NCI-H187 (cell line): ENCODE data around the gene SCARB1.
A peak's percentile ranks its signal among the peaks of the same experiment; 100 is the strongest.

ENCODE experiments used
- DNase-seq, 2 experiments: peaks; one replicate each; lab custom pipeline; 2025; lab: John Stamatoyannopoulos, UW

SCARB1 gene

DNA sequence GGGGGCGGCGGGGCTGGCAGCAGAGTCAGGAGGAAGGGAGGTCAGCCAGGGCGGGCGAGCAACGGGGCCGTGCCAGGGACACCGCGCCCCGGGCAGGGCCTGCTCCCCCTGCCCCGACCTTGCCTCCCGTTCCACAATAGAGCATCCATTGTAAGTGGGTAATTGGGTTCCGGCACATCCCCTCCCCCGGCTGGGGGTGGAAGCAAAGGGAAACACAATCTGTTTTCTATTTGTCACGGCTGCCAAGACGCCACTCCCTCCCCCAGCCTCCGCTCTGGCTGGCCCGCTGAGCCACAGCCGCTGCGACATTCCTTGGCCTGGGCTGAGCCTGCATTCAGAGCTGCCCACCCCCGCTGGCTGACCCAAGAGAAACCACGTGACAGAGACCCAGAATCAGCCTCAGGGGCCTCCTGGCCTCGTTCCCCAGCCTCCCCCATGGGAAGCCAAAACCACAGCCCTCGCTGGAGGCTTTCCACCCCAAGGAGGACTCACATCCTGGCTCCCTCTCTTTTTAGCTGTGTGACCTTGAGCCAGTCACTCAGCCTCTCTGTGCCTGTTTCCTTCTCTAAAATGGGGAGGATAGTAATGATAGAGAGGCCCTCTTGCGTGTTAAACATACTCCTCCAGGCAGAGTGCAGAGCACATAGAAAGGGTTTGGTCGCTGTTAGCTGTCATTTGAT, 117.6 kb downstream of the SCARB1 start:
- peak; percentile 41 to 44 for DNase-seq

DNA sequence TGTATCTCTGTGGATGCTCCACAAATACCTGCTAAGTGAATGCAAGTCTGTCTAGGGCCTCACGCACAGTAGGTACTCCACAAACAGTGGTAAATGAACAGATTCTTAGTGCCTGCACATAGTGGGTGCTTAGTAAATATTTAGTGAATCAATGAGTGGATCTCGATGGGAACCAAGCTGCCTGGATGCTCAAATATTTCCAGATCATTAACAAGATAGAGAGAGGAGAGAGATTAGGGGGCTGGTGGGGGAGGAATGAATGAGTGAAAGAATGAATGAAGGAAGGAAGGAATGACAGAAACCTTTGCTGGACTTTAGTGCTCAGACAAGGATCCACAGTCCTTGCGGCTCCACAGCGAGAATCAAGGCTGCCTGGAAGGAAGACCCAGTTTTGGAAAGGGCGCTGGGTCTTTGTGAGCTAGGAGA, 118.2 kb downstream of the SCARB1 start:
- DNase-seq, result no peak

DNA sequence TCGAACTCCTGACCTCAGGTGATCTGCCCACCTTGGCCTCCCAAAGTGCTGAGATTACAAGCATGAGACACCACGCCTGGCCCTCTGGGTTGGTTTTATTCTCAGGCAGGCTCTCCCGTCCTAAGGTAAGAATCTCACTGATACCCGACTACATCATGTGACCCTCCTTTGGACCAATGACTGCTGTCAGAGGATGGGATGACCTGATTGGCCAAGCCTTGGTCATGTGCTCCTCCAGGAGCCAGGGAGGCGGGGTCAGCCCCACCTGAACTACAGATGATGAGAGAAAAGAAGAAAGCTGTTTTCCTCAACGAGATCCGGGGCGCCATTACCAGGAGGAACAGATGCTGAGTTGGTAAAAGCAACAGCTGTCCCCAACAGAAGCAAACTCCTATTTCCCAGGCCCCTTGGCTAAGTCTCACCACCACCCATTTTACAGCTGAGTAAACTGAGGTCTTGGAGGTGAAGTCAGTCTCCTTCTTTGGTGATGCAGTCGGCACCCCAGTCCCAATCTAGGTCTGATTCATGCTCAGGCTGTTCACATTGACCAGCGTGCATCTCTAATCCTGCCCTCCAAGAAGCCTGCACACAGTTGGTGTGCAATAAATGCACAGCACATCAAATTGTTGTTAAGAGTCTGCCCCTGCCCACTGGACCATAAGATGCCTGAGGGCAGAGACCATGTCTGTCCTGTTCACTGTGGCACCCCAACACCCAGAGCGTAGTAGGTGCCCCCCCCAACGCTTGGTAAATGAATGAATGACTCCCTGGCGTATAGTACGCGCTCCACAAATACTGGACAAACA, 118.8 kb downstream of the SCARB1 start:
- DNase-seq, result no peak

DNA sequence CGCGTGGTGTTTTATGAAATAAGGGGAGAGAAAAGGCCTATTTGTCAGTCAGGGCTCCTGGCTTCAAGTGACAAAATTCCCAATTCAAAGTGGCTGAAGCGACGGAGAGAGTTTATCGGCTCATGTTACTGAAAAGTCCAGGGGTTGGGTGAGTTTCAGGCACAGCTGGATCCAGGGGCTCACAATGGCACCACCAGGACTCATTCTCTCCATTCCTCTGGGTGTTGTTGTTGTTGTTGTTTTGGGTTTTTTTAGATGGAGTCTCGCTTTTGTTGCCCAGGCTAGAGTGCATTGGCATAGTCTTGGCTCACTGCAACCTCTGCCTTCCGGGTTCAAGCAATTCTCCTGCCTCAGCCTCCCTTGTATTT, 119.4 kb downstream of the SCARB1 start:
- DNase-seq, result no peak

DNA sequence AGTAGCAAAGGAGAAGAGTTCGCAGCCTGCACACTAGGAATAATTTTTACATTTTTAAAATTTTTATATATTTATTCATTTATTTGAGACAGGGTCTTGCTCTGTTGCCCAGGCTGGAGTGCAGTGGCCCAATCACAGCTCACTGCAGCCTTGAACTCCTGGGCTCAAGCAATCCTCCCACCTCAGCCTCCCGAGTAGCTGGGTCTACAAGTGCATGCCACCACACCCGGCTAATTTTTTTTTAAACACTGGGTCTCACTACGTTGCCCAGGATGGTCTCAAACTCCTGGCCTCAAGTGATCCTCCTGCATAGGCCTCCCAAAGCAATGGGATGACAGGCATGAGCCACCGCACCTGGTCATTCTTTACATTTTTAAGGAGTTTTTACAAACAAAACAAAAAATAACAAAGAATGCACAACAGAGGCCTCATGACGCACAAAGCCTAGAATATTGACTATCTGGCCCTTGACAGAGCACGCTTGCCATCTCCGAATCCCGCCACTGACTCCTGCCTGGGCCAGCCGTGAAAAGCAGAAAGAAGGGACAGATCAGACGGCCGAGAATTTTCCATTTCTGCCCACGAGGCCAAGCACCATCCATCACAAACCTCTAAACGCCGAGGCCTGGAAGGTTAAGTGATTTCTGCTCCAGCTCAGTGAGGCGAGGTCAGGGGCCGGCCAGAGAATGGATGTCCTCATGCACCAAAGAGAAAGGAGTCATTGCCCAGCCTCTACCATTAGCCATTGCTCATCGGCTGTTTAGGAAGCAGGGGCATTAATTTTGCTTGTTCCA, 120.0 kb downstream of the SCARB1 start:
- no peak for DNase-seq

DNA sequence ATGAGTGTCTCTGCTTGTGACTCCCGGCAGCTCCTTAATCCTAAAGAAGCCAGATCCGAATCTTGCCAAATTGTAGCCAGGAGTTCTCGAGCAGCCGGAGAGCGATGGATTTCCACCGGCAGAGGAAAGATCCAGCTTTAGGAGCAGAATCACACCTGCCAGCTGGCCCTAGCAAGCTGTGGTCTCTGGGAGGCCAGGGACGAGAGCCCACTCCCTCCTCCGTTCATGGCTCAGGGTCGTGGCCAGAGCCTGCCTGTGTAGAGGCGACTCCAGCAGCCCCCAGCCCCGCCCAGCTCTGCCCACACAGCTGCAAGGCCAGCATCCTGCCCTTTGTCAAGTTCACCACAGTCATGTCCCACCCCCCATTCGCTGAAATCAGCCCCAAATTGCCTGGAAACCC, 121.0 kb downstream of the SCARB1 start:
- no peak for DNase-seq

DNA sequence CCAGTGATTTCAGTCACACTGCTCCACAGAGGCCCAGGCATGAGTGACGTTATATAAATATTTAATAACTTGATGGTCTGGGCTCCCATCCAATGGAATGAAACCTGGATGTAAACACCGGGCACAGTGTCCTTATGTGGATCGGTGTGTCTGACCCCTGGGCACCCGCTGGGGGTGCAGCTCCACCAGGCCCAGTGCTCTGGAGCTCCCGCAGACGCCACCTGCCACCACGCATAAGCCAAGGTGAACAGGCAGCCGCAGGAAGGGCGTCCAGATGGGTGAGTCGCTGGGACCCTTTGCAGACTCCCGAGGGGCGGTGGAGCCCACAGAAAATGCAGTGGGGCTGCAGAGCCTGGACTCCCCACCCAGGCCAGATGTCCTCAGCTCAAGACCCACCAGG, 121.6 kb downstream of the SCARB1 start:
- no peak for DNase-seq

DNA sequence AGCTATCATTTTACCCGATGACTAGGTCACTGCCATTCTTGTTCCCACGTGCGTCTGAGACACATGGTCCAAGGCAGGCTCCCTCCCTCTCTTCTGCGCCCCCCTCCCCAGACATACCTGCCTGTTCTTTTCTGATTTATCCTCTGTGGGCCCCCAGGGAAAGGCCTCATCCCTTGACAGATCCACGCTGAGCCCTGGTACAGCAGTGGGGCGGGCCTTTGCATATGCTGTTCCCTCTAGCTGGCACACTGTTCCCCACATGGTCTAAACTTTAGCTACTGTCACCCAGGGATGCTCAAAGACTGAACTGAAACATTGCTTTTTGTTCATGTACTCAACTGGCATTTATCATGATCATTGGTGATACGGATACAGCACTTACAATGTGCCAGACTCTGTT, 122.5 kb downstream of the SCARB1 start:
- no peak for DNase-seq

DNA sequence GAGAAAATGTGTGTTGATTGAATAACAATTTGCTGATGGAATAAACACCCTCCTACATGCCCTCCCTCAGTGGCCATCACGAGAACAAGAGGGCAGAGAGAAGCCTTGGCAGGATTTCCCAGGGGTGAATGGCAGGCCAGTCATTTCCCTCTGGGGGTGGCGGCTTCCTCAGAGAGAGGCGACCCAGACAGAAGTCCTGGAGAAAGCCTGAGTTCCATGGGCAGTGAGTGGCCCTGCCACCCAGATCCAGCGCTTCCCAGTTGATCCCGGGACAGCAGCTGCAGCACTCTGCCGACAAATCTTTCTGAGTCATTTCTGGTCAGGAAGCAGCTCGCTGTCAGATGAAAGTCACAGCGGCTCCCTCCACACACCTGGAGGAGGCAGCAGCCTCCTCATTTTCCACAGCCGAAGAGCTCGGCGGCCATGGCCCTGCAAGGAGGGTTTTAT, 123.0 kb downstream of the SCARB1 start:
- no peak for DNase-seq

DNA sequence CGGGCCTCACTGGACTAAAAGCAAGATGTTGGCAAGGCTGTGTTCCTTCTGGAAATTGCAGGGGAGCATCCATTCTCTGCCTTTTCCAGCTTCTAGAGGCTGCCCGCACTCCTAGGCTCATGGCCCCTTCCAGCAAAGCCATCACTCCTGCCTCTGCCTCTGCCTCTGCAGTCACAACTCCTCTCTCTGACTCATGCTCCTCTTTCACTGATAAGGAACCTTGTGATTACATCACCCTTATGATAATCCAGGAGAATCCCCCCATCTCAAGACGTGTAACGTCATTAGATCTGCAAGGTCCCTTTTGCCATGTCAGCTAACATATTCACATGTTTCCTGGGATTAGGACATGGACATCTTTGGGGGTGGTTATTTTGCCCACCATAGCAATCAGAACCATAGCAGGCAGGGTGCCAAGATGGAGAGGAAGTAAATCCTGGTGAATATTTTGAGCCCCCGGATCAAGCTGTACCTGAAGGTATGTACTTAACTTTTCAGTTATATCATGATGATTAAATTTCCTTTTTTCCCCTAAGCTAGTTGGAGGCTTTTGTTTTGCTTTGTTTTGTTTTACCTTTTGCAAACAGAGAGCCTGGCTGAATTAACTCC, 123.6 kb downstream of the SCARB1 start:
- no peak for DNase-seq

DNA sequence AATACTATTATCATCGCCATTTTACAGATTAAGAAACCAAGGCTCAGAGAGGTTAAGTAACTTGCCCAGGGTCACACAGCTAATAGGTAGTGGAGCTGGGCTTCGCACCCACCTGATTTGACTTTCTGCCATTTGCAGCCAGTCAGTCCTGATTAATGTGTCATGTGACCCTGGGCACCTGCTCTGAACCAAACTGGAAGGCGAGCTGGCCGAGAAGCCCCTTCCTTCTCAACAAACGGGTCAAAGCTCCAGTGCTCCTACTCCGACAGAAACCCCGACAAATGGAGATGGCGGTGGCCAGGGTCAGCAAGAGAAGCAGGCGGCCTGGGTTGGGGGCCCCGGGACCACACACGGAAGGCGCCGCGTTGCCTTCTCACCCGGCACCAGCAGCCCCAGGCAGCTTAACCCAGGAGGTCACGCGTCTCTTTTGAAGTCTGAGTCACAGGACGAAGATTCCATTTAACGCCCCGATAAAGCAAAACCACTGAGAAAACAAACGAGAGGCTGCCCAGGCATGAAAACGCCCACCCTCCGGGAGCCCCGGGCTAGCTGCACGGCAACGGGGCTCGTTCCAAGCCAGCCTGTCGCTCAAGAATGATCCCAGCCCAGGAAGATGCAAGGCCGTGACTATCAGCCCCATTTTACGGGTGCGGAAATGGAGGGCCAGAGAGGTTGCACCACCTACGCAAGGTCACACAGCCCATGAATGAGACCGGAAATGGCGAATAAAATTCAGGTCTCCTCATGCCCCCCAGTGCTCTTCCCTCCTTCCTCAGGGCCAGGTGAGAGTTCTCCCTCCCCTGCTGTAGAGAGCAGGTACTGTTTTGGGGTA, 124.8 kb downstream of the SCARB1 start:
- no peak for DNase-seq

DNA sequence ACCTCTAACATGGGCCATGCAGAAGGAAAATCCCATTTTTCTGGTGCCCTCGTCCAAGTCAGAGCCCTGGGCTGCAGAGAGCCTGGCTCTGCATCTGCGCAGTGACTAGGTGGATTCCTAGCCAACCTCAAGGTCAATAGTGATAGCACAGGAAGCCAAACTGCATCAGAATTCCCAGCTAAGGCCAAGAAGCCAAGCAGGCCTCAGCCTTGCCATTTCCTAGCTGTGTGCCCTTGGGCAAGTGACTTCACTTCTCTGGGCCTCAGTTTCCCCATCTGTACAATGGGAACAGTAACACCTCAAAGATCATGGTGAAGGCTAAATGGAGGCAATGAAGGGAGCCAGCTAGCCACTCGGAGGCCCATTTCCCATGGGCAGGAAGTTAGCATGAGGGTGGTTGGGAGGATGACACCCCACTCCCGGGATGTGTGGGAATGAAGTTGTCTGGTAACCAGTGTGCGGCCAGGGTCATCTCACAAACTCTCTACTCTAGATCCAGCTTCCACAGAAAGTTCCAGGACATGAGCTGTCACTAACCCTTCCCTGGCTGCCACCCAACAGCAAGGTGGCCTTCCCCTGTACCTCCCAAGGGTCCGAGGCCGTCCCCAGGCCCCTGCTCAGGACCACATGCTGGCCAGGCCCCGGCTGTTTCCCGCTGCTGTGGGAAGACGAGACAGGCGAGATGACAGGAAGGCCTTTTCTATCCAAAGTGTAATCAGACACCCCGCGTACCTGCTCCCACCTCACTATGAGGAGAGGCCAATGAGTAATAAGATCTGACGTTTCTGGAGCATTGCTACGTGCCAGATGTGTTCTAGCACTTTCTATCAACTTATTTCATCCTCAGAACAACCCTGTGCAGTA, 125.7 kb downstream of the SCARB1 start:
- DNase-seq, result no peak

DNA sequence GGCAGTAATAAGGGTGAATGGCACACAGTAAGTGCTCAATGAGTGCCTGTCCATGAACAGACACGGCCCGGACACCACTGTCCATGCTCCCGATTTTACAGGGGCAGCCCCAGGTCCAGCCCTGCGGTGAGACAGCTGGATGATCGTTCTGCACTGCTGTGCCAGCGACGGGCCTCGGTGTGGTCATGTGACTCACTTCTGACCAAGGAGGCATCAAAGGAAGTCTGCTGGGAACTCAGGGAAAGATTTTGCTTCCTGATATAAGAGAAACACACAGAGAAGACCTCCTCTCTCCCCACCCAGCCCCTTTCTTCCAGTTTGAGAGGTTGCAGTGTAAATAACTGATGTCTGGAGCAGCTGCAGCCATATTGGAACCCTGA, 126.6 kb downstream of the SCARB1 start:
- no peak for DNase-seq

DNA sequence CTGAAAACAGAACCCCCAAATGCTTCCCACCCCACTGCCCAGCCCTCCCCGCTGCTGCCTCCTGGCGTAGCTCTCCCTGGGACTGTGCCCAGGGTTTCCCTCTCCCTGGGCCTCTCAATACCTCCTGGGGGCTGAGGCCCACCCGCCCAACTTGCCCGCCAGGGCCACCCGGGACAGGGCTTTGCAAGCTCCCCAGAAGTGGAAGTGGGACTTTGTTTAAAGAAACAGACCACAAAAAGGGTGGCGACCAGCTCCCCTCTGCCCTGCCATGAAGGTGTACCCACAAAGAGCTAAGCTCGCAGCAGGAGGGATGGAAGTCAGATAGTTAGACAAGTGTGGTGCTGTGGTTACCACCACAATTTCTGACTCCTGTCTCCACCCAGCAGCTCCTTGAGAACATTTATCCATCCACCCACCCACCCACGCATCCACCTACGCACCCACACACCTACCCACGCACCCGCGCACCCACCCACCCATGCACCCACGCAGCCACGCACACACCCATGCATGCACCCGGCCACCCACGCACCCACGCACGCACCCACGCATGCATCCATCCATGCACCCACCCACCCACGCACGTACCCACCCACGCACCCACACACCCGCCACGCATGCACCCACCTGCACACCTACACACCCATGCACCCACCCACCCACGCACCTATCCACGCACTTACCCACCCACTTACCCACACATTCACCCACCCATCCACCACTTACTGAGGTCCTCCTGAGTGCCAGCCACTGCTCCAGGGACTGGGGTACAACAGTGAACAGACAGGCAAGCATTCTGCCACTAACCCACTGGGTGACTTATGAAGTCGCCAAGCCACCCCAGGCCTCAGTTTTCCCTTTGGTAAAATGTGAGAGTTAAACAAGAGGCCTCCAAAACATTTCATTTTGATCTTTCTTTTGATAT, 127.3 kb downstream of the SCARB1 start:
- DNase-seq, result no peak

DNA sequence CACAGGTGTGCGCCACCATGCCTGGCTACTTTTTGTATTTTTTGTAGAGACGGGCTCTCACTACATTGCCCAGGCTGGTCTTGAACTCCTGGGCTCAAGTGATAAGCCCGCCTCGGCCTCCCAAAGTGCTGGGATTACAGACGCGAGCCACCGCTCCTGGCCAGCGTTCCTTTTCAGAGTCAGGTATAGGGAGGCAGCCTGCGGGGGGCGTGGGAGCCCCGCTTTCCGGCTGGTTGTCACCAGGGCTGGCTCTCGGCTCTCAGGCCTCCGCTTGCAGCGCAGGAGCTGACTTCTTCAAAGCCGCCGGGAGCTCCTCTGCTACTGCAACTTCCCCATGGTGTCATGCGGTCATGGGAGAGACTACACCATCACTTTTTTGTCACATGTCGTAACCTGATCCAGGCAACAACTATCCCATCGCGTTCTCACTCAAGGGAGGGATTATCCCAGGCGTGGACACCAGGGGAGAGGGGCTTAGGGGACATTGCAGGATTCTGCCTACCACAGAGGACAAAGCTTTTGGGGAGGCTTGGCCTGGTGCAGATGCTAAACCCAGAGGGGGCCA, 129.4 kb downstream of the SCARB1 start:
- peak in 1 of 2 experiments; percentile 23 for DNase-seq

DNA sequence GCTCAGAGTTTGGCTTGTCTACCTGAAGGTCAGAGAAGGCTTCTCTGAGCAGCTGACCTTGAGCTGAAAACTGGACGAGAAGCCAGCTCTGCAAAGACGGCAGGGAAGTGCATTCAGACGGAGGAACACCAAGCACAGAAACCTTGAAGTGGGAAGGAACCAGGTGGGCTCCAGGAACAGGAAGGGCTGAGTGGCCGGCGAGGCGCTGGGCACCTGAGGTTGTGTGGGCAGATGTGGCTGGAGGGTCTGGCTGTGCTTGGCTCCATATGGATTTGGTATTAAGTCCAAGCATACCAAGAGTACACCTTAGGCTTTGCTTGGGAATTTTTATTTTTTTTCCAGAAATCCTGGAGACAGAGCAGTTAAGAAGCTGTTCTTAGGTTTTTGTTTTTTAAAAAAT, 130.6 kb downstream of the SCARB1 start:
- DNase-seq, result no peak

DNA sequence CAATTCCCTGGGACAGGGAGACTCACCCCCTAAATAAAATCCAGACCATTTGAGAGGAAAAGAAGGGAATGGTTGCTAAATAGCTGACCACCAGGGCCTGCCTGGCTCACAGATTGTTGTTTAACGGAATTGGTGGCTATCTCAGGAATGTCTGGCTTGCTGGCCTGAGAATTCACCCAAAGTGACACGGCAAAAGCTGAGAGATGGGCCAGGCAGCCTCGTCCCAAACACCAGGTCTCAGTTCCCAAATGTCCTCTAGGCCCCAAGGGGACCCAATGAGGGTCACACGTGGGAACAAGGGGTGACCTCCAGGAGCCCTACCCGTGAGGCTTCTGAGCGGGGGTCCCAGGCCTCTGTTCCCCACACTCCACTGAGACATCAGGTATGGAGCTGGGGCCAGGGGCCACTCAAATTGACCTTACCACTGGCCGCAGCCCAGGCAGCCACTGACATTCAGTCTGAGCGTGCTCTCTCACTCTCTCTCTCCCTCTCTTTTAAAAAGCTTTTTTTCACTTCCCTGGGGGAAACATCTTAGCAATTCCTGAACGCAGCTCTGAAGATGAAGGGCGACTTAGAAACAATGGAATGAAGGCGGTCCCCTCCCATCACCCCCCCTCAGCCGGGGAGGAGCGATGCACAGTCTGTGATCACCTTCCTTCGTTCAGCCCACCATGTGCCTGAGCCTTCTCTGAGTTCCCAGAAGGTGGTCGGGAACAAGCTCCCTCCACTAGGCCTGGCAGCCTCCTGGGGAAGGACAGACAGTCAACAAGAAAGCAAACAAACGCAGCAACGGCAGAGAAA, 131.2 kb downstream of the SCARB1 start:
- DNase-seq, result no peak

DNA sequence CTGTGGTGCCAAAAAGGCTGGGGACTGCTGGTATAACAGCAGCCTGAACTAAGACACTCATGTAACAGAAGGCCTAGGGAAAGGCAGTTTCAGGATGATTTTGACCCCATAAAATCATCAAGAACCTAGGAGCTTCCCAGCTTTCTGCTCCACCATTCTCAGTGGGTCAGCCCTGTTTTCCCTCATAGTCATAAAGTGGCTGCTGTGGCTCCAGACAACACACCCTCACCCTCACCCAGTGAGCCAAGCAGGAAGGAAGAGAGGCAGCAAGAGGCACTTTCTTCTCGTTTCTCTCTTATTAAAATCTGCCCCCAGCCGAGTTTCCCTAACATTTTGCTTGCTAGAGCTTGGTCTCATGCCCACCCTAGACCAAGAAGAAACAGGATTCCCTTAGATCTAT, 131.8 kb downstream of the SCARB1 start:
- no peak for DNase-seq
